ENCODE data around the gene SEH1L.

GRCh38 chr18:13017247-13017875 is 69.5 kb downstream of the SEH1L start:
- TF ChIP-seq CTCF (IDR thresholded peaks at IDR 0.05) (no peak), POLR2A (IDR thresholded peaks at IDR 0.05) (no peak)

Data from body of pancreas (tissue), 4 donors.